PC-9 (cell line): ENCODE measurements around the gene WDR11. TPM values are rescaled to one million over a fixed set of nuclear protein-coding genes. Genes with fewer than 3 reads are reported as not detected.

Experiments used
- BruUV-seq: library from RNA; stranded (reverse); fragments of 400-500 nt; replicated peaks from 2 replicates; lab custom pipeline; 2021; lab: Mats Ljungman, UMichigan
- CTCF ChIA-PET: fragments of 300-600 bp; sonication (Branson Sonifier 250); formaldehyde crosslinking; loops from one replicate; lab custom pipeline; 2022; ENCODE audit warnings: antibody characterized with exemption; lab: Charles Lee
- POLR2A ChIA-PET: fragments of 300-600 bp; sonication (Branson Sonifier 250); formaldehyde crosslinking; loops from one replicate; lab custom pipeline; 2022; ENCODE audit warnings: antibody characterized with exemption; ENCODE audit not compliant: unreplicated experiment; lab: Charles Lee
- DNase-seq, 2 experiments: peaks; one replicate each; pipeline versions ENCODE4 v3.0.0 to v3.0.0-alpha.2; 2015 to 2022; ENCODE audit warnings: mixed read lengths in 1 of 2
- H2AFZ ChIP-seq: fragments of 200-600 bp; sonication (generic); 2 replicates; pipeline ENCODE4 v1.8.1; 2017; ENCODE audit warnings: antibody characterized with exemption
- H3F3A ChIP-seq: fragments of 200-600 bp; sonication (generic); 2 replicates; pipeline ENCODE4 v1.8.1; 2017; ENCODE audit warnings: antibody characterized with exemption, mild to moderate bottlenecking, low read depth; ENCODE audit not compliant: insufficient read depth
- H3K27ac ChIP-seq: fragments of 200-600 bp; sonication (generic); 2 replicates; pipeline ENCODE4 v1.6.1; 2016; ENCODE audit warnings: mixed run types
- H3K27me3 ChIP-seq: fragments of 200-600 bp; sonication (generic); 2 replicates; pipeline ENCODE4 v1.6.1; 2016; ENCODE audit warnings: low read depth, mixed run types; ENCODE audit not compliant: insufficient read depth
- H3K36me3 ChIP-seq: fragments of 200-600 bp; sonication (generic); 2 replicates; pipeline ENCODE4 v1.6.1; 2016; ENCODE audit warnings: low read depth, mixed run types
- H3K4me1 ChIP-seq: fragments of 200-600 bp; sonication (generic); replicated peaks from 2 replicates; pipeline ENCODE4 v1.6.1; 2016; ENCODE audit warnings: mixed run types; ENCODE audit not compliant: insufficient read depth
- H3K4me2 ChIP-seq: fragments of 200-600 bp; sonication (generic); 2 replicates; pipeline ENCODE4 v1.6.1; 2017; ENCODE audit warnings: mixed run types
- H3K4me3 ChIP-seq: fragments of 200-600 bp; sonication (generic); 2 replicates; pipeline ENCODE4 v1.6.1; 2016; ENCODE audit warnings: mixed run types
- H3K79me2 ChIP-seq: fragments of 200-600 bp; sonication (generic); 2 replicates; pipeline ENCODE4 v1.6.1; 2017; ENCODE audit warnings: low read depth, mixed run types
- H3K9me2 ChIP-seq: fragments of 200-600 bp; sonication (generic); 2 replicates; pipeline ENCODE4 v1.8.1; 2017; ENCODE audit warnings: mild to moderate bottlenecking; ENCODE audit not compliant: insufficient read depth
- H3K9me3 ChIP-seq: fragments of 200-600 bp; sonication (generic); 2 replicates; pipeline ENCODE4 v1.8.1; 2016; ENCODE audit warnings: low read depth; ENCODE audit not compliant: insufficient read depth
- H4K20me1 ChIP-seq: fragments of 200-600 bp; sonication (generic); 2 replicates; pipeline ENCODE4 v1.8.1; 2017; ENCODE audit not compliant: insufficient read depth
- EZH2 ChIP-seq: fragments of 200-600 bp; sonication (generic); IDR thresholded peaks from 2 replicates; pipeline ENCODE4 v1.8.0; 2017; ENCODE audit warnings: antibody characterized with exemption, low read depth
- intact Hi-C: fragments of 100-400 bp; cut with micrococcal nuclease; formaldehyde crosslinking; loops from one replicate; pipeline ENCODE4 v1.10.0; 2022; ENCODE audit not compliant: unreplicated experiment
- total RNA-seq: library from RNA; stranded (reverse); gene quantifications from 2 replicates; pipeline ENCODE4 v1.2.3, GENCODE V29; 2021
- TF ChIP-seq, protein P1 (sequence below): fragments of 200-600 bp; sonication (generic); conservative IDR thresholded peaks from 2 replicates; pipeline ENCODE4 v1.6.1; 2017; ENCODE audit warnings: mixed run types, antibody characterized with exemption, mild to moderate bottlenecking, moderate library complexity

Gene WDR11
- total RNA-seq, 1 experiment from 2014 or later, result 27.4 TPM

DNA sequence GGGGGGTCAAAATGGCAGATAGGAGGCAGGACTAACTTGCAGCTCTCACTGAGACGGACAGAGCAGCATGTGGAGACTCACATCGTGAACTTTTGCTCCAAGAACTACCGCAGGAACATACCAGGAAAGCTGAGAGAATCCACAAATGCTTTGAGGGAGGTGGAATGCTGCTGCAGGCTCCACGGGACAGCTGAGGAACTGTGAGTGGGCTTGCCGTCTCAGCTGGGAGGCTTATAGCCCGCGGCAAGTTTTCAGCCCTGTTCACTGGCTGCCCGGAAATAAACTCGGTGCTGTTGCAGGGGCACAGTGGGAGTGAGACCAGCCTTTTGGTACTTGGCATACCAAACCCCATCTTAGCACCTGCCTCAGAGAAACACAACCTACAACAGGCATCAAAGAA, 19.1 kb upstream of the WDR11 start:
- CTCF ChIA-PET, result no interaction called here
- TF ChIP-seq, protein P1, sequence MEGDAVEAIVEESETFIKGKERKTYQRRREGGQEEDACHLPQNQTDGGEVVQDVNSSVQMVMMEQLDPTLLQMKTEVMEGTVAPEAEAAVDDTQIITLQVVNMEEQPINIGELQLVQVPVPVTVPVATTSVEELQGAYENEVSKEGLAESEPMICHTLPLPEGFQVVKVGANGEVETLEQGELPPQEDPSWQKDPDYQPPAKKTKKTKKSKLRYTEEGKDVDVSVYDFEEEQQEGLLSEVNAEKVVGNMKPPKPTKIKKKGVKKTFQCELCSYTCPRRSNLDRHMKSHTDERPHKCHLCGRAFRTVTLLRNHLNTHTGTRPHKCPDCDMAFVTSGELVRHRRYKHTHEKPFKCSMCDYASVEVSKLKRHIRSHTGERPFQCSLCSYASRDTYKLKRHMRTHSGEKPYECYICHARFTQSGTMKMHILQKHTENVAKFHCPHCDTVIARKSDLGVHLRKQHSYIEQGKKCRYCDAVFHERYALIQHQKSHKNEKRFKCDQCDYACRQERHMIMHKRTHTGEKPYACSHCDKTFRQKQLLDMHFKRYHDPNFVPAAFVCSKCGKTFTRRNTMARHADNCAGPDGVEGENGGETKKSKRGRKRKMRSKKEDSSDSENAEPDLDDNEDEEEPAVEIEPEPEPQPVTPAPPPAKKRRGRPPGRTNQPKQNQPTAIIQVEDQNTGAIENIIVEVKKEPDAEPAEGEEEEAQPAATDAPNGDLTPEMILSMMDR, result no peak
- no peak for TF ChIP-seq EZH2

DNA sequence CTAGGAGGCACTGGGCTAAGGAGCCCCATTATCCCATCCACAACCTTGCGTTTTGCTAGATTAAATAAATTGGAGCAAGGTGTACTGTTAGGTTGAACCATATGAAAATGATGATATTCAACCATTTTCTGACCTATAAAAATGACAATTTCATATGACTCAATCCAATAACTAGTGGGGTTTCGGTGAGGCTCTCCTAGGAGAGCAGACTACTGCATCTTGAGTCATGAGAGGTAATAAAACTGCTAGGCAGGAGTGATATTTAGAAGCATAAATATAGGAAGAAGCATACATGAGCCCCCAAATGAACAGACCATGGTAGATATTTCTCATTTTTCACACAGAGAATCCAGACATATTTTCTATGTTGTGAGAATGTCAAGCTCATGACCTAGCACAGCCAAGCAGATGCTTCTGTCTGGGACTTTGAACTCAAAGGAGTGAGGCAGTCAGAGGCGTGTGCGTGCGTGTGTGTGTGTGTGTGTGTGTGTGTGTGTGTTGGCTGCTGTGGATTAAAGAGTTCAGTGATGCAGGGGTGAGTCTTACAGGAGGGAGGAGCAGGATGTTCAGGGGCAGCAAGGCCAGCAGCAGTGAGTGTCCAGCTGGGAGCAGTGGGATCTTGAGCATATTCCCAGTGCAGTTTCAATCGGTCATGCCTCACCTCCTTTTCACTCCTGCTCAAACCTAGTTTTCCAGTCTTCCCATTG, 17.8 kb upstream of the WDR11 start:
- Histone ChIP-seq H3K4me2 (no peak overlapping the region), H3K9me2 (no peaks in the 10 kb centered on the region), H3K36me3 (no peaks in the 10 kb centered on the region), H4K20me1 (no peaks in the 10 kb centered on the region), H3K27me3 (peaks cover 60% of the 10 kb centered on the region), H3K79me2 (no peaks in the 10 kb centered on the region), H2AFZ (no peak overlapping the region), H3K4me1 (no peaks in the 10 kb centered on the region), H3F3A (no peaks in the 10 kb centered on the region), H3K27ac (no peak overlapping the region), H3K9me3 (no peaks in the 10 kb centered on the region), H3K4me3 (no peak overlapping the region)
- DNase-seq, result no peak
- ChIA-PET POLR2A (no interaction called here), CTCF (no interaction called here)
- TF ChIP-seq, protein P1, result no peak
- no peak for TF ChIP-seq EZH2
- BruUV-seq, result no TSS peak
- intact Hi-C loops, result no loop called here

More for the DNA sequence above, 19.1 kb upstream of the WDR11 start:
- no peak overlapping the region for H3K27ac ChIP-seq
- H3K36me3 ChIP-seq, result no peaks in the 10 kb centered on the region
- no peaks in the 10 kb centered on the region for H3K4me1 ChIP-seq
- no peak overlapping the region for H3K4me2 ChIP-seq
- no peak for DNase-seq
- H3F3A ChIP-seq, result no peaks in the 10 kb centered on the region
- H3K79me2 ChIP-seq, result no peaks in the 10 kb centered on the region
- peaks cover 69% of the 10 kb centered on the region for H3K27me3 ChIP-seq
- no peaks in the 10 kb centered on the region for H3K9me2 ChIP-seq
- no peak overlapping the region for H3K4me3 ChIP-seq
- H3K9me3 ChIP-seq, result no peaks in the 10 kb centered on the region
- H4K20me1 ChIP-seq, result no peaks in the 10 kb centered on the region
- POLR2A ChIA-PET, result no interaction called here
- intact Hi-C loops, result no loop called here
- no peak overlapping the region for H2AFZ ChIP-seq
- BruUV-seq, result no TSS peak

DNA sequence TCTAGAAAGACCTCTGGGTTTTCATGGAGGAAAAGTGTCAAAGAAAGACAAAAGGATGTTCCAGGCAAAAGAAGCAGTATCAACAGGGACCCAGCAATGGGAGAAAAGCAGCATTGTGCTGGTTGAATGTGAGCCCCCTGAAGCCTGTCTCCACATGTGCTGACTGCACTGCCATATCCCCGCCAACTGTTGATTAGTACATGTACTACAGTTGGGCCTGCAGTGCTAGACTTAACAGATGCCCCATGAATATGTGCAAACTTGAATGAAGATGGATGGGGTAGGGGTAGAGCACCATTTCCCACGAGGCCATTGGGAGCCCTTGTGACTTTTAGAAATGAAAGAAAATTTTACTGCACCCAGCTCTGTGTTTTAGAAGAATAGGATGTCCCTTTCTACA, 15.6 kb upstream of the WDR11 start:
- Histone ChIP-seq H3K4me1 (no peaks in the 10 kb centered on the region), H2AFZ (no peak overlapping the region), H3K4me2 (no peak overlapping the region), H3F3A (no peaks in the 10 kb centered on the region), H3K9me3 (no peaks in the 10 kb centered on the region), H3K9me2 (no peaks in the 10 kb centered on the region), H3K79me2 (no peaks in the 10 kb centered on the region), H3K27me3 (peaks cover 51% of the 10 kb centered on the region), H3K27ac (no peak overlapping the region), H3K36me3 (no peaks in the 10 kb centered on the region), H3K4me3 (no peak overlapping the region), H4K20me1 (no peaks in the 10 kb centered on the region)
- CTCF ChIA-PET, result no interaction called here
- BruUV-seq, result no TSS peak
- POLR2A ChIA-PET, result no interaction called here
- TF ChIP-seq, protein P1, result no peak
- no peak for TF ChIP-seq EZH2
- intact Hi-C loops, result no loop called here
- DNase-seq, result no peak
